ENCODE data around the gene TOP3A.

Gene TOP3A

DNA sequence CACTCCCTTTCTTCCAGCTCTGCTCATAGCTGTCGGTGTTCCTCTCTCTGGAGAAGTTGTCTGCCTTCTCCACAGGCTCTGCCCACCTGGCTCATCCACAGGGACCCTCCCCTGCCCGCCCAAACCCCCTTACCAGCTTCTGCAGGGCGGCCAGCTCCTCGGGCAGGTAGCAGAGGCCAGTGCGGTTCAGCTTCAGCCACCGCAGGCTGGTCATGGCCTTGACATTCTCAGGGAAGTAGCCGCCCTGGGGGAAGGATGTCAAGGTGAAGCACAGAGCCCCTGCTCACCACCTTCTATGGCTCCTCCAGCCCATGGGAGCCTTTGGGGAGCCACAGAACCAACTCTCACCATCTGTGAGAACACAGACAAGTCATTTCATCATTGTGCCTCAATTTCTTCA, 58.0 kb downstream of the TOP3A start:
- no peak for DNase-seq
- Histone ChIP-seq H3K4me1 (ENCODE audit: control insufficient read depth, insufficient read depth, low read length, poor library complexity, severe bottlenecking) (peaks cover 36% of the 10 kb centered on the region), H3K4me3 (ENCODE audit: insufficient read depth, low read depth, low read length, poor library complexity, severe bottlenecking) (peak overlapping the region; percentile 89), H3K27me3 (replicated peaks; ENCODE audit: control insufficient read depth, insufficient read depth, low read length, poor library complexity, severe bottlenecking) (no peaks in the 10 kb centered on the region), H3K9me3 (ENCODE audit: control insufficient read depth, low read length) (no peaks in the 10 kb centered on the region), H3K36me3 (ENCODE audit: control insufficient read depth, insufficient read depth, low read length) (peaks cover 42% of the 10 kb centered on the region), H3K27ac (ENCODE audit: insufficient read depth, low read length, poor library complexity, severe bottlenecking) (peak overlapping the region; percentile 82)

DNA sequence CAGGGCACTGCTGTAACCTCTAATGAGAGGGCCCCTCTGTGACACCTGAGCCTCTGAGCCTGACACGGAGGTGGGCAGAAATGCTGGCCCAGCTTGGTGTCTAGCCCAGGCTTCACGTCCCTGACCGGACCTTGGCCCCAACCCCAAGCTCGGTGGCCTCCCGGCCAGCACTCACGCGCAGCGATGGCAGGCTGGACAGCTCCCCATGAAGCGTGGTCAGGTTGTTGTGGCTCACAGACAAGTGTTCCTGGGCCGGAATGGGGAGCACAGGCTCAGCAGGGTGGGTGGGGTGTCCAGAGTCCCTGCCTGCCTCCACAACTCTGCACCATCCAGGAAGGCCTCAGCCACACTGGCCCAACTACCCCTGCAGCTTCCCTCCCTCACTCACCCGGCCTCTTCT, 58.4 kb downstream of the TOP3A start:
- H3K27ac ChIP-seq (ENCODE audit: insufficient read depth, low read length, poor library complexity, severe bottlenecking), result no peak overlapping the region
- no peaks in the 10 kb centered on the region for H3K27me3 ChIP-seq (replicated peaks; ENCODE audit: control insufficient read depth, insufficient read depth, low read length, poor library complexity, severe bottlenecking)
- H3K9me3 ChIP-seq (ENCODE audit: control insufficient read depth, low read length), result no peaks in the 10 kb centered on the region
- H3K4me3 ChIP-seq (ENCODE audit: insufficient read depth, low read depth, low read length, poor library complexity, severe bottlenecking), result no peak overlapping the region
- H3K36me3 ChIP-seq (ENCODE audit: control insufficient read depth, insufficient read depth, low read length), result peaks cover 46% of the 10 kb centered on the region
- no peak for DNase-seq
- H3K4me1 ChIP-seq (ENCODE audit: control insufficient read depth, insufficient read depth, low read length, poor library complexity, severe bottlenecking), result peaks cover 32% of the 10 kb centered on the region

DNA sequence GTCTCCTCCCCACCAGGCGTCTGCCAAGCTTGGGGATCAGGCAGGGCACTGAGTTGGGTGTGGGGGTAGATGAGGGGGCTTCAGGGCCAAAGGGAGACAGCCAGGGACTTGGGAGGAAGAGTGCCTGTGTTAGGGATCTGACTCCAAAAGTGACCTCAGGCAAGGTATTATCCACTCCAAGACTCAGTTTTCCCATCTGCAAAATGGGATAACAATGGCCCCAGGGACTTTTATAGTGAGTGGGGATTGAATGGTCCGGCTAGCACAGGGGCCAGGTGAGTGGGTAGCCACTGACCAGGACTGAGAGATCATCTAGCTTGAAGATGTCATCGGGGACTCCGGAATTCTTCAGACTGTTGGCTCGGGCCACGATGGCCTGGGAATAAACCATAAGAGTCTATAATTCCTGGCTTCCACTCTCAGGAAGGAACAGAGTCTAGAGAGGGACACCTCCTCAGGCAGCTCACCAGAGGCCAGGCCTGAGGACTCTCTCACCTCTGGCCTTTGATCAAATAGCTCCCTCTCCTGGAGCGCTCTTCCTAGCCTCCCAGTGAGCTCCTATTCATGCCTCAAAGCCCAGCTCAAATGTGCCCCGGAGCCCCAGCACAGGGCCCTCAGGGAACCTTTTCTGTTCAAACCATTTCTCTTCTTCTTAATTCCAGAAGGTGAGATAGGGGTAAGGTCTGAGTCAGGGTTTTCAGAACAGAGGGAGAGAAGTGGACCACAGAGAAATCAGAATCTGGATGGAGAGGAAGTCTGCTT, 59.7 kb downstream of the TOP3A start:
- Histone ChIP-seq H3K27me3 (replicated peaks; ENCODE audit: control insufficient read depth, insufficient read depth, low read length, poor library complexity, severe bottlenecking) (no peaks in the 10 kb centered on the region), H3K9me3 (ENCODE audit: control insufficient read depth, low read length) (no peaks in the 10 kb centered on the region), H3K4me3 (ENCODE audit: insufficient read depth, low read depth, low read length, poor library complexity, severe bottlenecking) (no peak overlapping the region), H3K27ac (ENCODE audit: insufficient read depth, low read length, poor library complexity, severe bottlenecking) (no peak overlapping the region), H3K36me3 (ENCODE audit: control insufficient read depth, insufficient read depth, low read length) (peaks cover 58% of the 10 kb centered on the region), H3K4me1 (ENCODE audit: control insufficient read depth, insufficient read depth, low read length, poor library complexity, severe bottlenecking) (peaks cover 27% of the 10 kb centered on the region)
- no peak for DNase-seq

DNA sequence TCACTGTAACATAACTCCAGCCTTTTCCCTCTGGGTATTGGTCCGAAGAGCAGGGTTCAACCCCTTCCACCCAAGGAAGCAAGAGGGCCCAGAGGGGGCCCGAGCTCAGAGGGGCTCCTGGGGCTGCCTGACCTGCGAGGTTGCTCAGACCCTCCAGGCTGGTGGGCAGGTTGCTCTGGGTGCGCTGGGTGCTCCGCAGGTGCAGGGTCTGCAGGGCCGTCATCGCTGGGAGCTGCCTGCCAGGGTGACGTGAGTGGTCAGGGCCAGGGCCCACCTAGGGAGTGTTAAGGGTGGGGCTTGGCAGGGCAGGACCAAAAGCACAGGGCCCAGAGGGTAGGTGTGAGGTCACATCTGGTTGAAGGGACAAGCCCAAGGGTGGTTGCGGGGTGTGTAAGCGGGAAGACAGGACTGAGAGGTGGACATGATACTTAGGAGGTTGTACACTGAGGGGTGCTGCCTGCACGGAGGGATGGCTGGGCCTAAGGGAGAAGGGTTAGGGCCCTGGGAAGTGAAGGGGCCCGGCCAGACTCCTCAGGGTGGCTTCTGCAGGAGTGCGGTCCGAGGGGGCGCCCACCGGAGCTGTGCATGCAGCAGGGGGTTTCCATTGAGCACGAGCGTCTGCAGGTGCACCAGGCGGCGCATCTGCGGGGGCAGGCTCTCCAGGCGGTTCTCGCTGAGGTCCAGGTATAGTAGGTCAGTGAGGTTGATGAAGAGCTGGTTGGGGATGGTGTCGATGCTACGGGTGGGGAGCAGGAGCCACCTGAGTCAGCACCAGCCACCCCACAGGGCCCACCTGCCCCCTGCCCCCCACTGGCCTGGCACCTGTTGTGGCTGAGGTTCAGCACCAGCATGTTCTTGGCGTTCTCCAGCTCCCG, 60.6 kb downstream of the TOP3A start:
- H3K4me3 ChIP-seq (ENCODE audit: insufficient read depth, low read depth, low read length, poor library complexity, severe bottlenecking), result no peak overlapping the region
- no peak overlapping the region for H3K27ac ChIP-seq (ENCODE audit: insufficient read depth, low read length, poor library complexity, severe bottlenecking)
- DNase-seq, result no peak
- H3K9me3 ChIP-seq (ENCODE audit: control insufficient read depth, low read length), result no peaks in the 10 kb centered on the region
- peaks cover 21% of the 10 kb centered on the region for H3K4me1 ChIP-seq (ENCODE audit: control insufficient read depth, insufficient read depth, low read length, poor library complexity, severe bottlenecking)
- peaks cover 60% of the 10 kb centered on the region for H3K36me3 ChIP-seq (ENCODE audit: control insufficient read depth, insufficient read depth, low read length)
- no peaks in the 10 kb centered on the region for H3K27me3 ChIP-seq (replicated peaks; ENCODE audit: control insufficient read depth, insufficient read depth, low read length, poor library complexity, severe bottlenecking)

DNA sequence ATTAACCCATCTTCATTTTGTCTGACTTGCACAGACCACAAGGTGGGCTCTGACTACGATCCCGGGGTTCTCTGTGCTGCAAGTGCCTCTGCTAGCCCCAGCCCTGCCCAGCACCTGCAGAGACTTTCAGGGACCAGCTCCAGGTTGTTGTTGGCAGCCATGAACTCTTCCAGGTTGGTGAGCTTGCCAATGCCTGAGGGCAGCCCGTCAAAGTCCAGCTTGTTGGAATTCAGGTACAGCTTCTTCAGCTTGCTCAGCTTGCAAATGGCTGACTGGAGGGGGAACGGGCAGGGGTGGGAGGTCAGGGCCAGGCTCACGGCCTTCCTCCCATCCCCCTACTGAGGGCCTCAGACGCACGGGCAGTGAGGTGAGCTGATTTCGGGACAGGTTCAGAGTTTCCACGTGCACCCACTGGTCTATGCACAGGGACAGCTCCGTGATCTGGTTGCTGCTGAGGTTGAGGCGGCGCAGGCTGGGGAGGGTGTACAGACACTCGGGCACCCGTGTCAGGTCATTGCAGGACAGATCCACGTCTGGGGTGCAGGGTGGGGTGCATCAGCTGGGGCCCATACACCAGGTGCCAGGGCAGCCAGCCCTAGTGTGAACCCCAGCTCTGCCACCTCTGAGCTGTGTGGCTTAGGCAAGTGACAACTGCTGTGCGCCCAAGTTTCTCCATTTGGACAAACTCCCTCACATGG, 61.5 kb downstream of the TOP3A start:
- Histone ChIP-seq H3K4me1 (ENCODE audit: control insufficient read depth, insufficient read depth, low read length, poor library complexity, severe bottlenecking) (peaks cover 16% of the 10 kb centered on the region), H3K27ac (ENCODE audit: insufficient read depth, low read length, poor library complexity, severe bottlenecking) (no peak overlapping the region), H3K9me3 (ENCODE audit: control insufficient read depth, low read length) (no peaks in the 10 kb centered on the region), H3K27me3 (replicated peaks; ENCODE audit: control insufficient read depth, insufficient read depth, low read length, poor library complexity, severe bottlenecking) (no peaks in the 10 kb centered on the region), H3K36me3 (ENCODE audit: control insufficient read depth, insufficient read depth, low read length) (peaks cover 68% of the 10 kb centered on the region), H3K4me3 (ENCODE audit: insufficient read depth, low read depth, low read length, poor library complexity, severe bottlenecking) (no peak overlapping the region)
- no peak for DNase-seq

DNA sequence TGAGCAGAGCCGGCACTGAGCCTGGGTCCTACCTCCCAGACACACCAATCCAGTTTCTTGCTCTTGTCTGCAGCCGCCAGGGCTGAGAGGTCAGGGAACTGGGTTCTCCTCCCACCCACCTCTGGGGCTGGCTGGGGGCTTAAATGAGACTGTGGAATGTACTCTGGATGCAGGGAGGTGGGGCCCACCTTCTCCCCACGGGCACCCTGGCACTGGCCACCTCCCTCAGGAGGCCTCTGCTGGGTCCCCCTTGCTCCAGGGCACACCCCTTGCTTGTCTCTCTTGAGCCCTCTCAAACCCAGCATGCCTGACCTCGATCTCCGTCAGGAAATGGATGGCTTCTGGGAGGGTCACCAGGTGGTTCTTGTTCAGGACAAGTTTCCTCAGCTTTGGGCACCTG, 62.6 kb downstream of the TOP3A start:
- no peak overlapping the region for H3K4me3 ChIP-seq (ENCODE audit: insufficient read depth, low read depth, low read length, poor library complexity, severe bottlenecking)

DNA sequence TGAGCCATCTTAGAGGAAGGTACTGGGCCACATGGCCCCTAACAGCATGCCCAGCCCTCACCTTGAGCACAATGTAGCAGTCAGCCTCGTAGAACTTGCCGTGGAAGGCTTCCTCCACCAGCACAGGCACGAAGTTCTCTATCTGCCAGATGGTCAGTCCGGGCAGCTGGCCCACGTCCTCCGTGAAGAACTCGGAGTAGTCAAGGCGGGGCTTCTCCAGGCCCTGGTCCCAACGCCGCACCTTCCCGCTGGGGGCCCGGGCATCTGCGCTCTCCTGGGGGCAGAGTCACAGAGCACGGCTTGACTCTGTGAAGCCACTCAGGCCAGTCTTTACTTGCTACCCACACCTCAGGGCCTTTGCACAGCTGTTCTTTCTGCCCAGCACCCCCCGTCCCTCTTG, 63.6 kb downstream of the TOP3A start:
- no peak overlapping the region for H3K27ac ChIP-seq (ENCODE audit: insufficient read depth, low read length, poor library complexity, severe bottlenecking)
- peaks cover 86% of the 10 kb centered on the region for H3K36me3 ChIP-seq (ENCODE audit: control insufficient read depth, insufficient read depth, low read length)
- H3K4me1 ChIP-seq (ENCODE audit: control insufficient read depth, insufficient read depth, low read length, poor library complexity, severe bottlenecking), result no peaks in the 10 kb centered on the region
- no peak overlapping the region for H3K4me3 ChIP-seq (ENCODE audit: insufficient read depth, low read depth, low read length, poor library complexity, severe bottlenecking)
- H3K9me3 ChIP-seq (ENCODE audit: control insufficient read depth, low read length), result no peaks in the 10 kb centered on the region
- H3K27me3 ChIP-seq (replicated peaks; ENCODE audit: control insufficient read depth, insufficient read depth, low read length, poor library complexity, severe bottlenecking), result no peaks in the 10 kb centered on the region
- DNase-seq, result no peak

More for the DNA sequence above, 62.6 kb downstream of the TOP3A start:
- Histone ChIP-seq H3K27ac (ENCODE audit: insufficient read depth, low read length, poor library complexity, severe bottlenecking) (no peak overlapping the region), H3K27me3 (replicated peaks; ENCODE audit: control insufficient read depth, insufficient read depth, low read length, poor library complexity, severe bottlenecking) (no peaks in the 10 kb centered on the region), H3K4me1 (ENCODE audit: control insufficient read depth, insufficient read depth, low read length, poor library complexity, severe bottlenecking) (peaks cover 8% of the 10 kb centered on the region), H3K9me3 (ENCODE audit: control insufficient read depth, low read length) (no peaks in the 10 kb centered on the region), H3K36me3 (ENCODE audit: control insufficient read depth, insufficient read depth, low read length) (peaks cover 80% of the 10 kb centered on the region)
- DNase-seq, result no peak

DNA sequence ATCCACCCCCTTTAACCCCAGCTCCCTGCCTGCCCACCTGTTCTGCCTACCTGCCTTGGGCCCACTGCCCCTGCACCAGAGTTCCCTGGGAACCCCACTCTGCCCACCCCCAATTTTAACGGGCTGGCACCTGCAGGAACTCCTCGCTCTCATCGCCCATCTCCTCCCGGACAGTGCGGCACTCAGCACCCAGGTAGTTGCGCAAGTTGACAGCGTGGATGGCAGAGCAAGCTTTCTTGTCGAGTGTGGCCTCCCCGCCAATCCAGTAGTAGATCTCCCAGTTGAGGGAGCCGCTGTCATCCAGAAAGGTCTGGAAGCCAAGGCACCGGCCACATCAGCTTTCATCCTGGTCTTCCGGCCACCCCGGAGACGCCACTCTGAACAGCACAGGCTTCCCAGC, 64.1 kb downstream of the TOP3A start:
- Histone ChIP-seq H3K36me3 (ENCODE audit: control insufficient read depth, insufficient read depth, low read length) (peaks cover 87% of the 10 kb centered on the region), H3K9me3 (ENCODE audit: control insufficient read depth, low read length) (no peaks in the 10 kb centered on the region), H3K4me3 (ENCODE audit: insufficient read depth, low read depth, low read length, poor library complexity, severe bottlenecking) (no peak overlapping the region), H3K4me1 (ENCODE audit: control insufficient read depth, insufficient read depth, low read length, poor library complexity, severe bottlenecking) (no peaks in the 10 kb centered on the region), H3K27ac (ENCODE audit: insufficient read depth, low read length, poor library complexity, severe bottlenecking) (no peak overlapping the region), H3K27me3 (replicated peaks; ENCODE audit: control insufficient read depth, insufficient read depth, low read length, poor library complexity, severe bottlenecking) (no peaks in the 10 kb centered on the region)
- DNase-seq, result no peak

DNA sequence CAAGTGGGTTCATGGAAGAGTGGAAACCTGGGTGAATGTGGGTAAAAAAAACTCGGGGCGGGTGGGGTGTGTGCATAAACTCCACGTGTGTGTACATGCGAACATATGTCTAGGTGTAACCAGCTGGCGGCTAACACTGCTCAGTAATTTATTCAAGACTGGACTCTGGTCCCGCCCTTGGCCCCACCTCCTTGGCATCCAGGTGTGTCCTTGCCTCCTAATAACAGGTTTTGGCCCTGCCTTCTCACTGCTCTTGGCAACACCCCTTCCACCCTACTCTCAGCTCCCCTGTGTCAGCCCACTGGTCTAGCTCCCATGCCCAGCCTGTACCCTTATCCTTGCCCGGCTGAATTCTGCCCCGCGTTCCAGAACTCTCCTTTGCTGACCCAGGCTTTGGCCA, 64.5 kb downstream of the TOP3A start:
- Histone ChIP-seq H3K36me3 (ENCODE audit: control insufficient read depth, insufficient read depth, low read length) (peaks cover 87% of the 10 kb centered on the region), H3K4me3 (ENCODE audit: insufficient read depth, low read depth, low read length, poor library complexity, severe bottlenecking) (no peak overlapping the region), H3K9me3 (ENCODE audit: control insufficient read depth, low read length) (no peaks in the 10 kb centered on the region), H3K27ac (ENCODE audit: insufficient read depth, low read length, poor library complexity, severe bottlenecking) (no peak overlapping the region), H3K4me1 (ENCODE audit: control insufficient read depth, insufficient read depth, low read length, poor library complexity, severe bottlenecking) (no peaks in the 10 kb centered on the region), H3K27me3 (replicated peaks; ENCODE audit: control insufficient read depth, insufficient read depth, low read length, poor library complexity, severe bottlenecking) (no peaks in the 10 kb centered on the region)
- DNase-seq, result no peak

DNA sequence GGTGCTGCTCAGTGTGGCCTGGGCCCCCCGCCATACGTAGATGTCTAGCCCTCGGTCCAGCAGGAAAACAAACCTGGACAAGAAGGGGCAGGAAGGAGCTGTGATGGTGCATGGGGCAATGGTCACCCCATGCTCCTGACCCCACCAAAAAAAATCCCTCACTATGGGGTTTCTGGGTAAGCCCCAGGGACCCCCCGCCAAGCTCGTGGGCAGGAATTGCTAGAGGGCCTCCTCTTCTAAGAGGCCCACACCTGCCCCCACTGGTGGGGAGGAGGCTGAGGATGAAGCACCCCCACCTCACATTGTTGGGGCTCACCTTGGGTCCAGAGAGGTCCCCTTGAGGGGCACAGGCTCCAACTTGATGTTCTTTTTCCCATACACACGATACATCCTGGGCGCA, 66.0 kb downstream of the TOP3A start:
- Histone ChIP-seq H3K4me1 (ENCODE audit: control insufficient read depth, insufficient read depth, low read length, poor library complexity, severe bottlenecking) (no peaks in the 10 kb centered on the region), H3K36me3 (ENCODE audit: control insufficient read depth, insufficient read depth, low read length) (peaks cover 82% of the 10 kb centered on the region), H3K27me3 (replicated peaks; ENCODE audit: control insufficient read depth, insufficient read depth, low read length, poor library complexity, severe bottlenecking) (no peaks in the 10 kb centered on the region), H3K9me3 (ENCODE audit: control insufficient read depth, low read length) (no peaks in the 10 kb centered on the region), H3K27ac (ENCODE audit: insufficient read depth, low read length, poor library complexity, severe bottlenecking) (no peak overlapping the region), H3K4me3 (ENCODE audit: insufficient read depth, low read depth, low read length, poor library complexity, severe bottlenecking) (no peak overlapping the region)
- no peak for DNase-seq

Measured in effector memory CD4-positive, alpha-beta T cell (primary cell).